NB4 (cell line): ENCODE measurements around the gene JAKMIP2.

ENCODE experiments used
- CTCF ChIP-seq: IDR thresholded peaks from one replicate; pipeline ENCODE4 v1.5.1; 2012; ENCODE audit warnings: low read depth, low read length
- MYC ChIP-seq: IDR thresholded peaks from 2 replicates; pipeline ENCODE4 v1.6.1; 2011; ENCODE audit warnings: low read depth, low read length
- POLR2A ChIP-seq: IDR thresholded peaks from 2 replicates; pipeline ENCODE4 v1.6.1; 2011; ENCODE audit warnings: mild to moderate bottlenecking; ENCODE audit not compliant: insufficient read length; ENCODE audit errors: extremely low read depth

GRCh38 chr5:147644460-147644859, 138.1 kb downstream of the JAKMIP2 start:
- TF ChIP-seq POLR2A (no peak), CTCF (no peak), MYC (no peak)
